ENCODE results near the gene KYAT1.

DNA sequence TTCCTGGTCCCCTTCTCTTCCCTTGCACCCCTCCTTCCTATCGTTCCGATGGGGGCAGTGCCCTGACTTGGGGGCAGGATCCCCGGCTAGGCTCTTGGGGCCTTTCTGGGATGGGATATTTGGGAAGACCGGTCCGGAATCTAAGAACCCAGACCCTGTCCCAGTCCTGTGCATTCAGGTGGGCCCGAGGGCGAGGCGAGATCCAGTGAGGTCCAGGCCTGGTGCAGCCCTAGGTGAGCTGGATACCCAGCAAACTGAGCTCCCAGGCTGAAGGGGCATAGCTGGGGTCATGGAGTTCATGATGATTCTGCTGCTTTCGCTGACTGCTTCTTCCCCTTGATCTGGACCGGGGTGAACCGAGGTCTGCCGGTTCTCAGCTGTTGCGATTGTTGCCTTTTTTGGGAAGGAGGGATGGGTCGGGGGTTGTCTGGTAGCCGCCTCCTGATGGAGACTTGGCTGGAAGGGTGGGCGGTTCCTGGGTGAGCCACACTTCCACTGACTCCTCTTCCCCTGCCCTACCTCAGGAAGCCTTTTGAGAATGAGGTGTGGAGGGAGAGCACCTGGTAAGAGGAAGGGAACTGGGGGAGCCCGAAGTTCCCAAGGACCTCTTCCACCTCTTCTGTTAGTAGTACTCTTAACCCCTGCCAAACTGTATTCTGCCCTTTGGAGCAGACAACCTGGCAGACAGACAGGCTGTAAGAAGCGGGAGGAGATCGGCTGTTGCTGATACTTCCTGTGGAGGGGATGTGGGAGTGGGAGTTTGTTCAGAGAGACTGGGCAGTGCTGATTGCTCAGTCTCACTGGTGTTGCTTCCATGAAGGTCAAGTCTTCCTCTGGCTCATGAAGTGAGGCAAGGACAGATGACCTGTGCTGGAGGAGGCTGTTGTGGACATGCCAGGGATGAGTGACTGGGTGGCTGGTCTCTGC is 1.2 kb upstream of the KYAT1 start:
- TF ChIP-seq EZH2 (IDR thresholded peaks at IDR 0.05; ENCODE audit: borderline replicate concordance, low read depth, low read length, severe bottlenecking) = no peak
- TF ChIP-seq, protein P1, sequence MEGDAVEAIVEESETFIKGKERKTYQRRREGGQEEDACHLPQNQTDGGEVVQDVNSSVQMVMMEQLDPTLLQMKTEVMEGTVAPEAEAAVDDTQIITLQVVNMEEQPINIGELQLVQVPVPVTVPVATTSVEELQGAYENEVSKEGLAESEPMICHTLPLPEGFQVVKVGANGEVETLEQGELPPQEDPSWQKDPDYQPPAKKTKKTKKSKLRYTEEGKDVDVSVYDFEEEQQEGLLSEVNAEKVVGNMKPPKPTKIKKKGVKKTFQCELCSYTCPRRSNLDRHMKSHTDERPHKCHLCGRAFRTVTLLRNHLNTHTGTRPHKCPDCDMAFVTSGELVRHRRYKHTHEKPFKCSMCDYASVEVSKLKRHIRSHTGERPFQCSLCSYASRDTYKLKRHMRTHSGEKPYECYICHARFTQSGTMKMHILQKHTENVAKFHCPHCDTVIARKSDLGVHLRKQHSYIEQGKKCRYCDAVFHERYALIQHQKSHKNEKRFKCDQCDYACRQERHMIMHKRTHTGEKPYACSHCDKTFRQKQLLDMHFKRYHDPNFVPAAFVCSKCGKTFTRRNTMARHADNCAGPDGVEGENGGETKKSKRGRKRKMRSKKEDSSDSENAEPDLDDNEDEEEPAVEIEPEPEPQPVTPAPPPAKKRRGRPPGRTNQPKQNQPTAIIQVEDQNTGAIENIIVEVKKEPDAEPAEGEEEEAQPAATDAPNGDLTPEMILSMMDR (IDR thresholded peaks at IDR 0.05; ENCODE audit: borderline replicate concordance, extremely low read depth, low read length, poor library complexity, severe bottlenecking) = no peak

Measured in DND-41 (cell line).